SU-DHL-6 (cell line): ENCODE results near the gene C9orf43.
"Not testable (repeated sequence)": the region's sequence is repeated elsewhere in the genome, so short reads cannot be mapped to it uniquely, and the experiment has no call there.

Experiments
- CTCF ChIP-seq: fragments of 200-600 bp; sonication (generic); IDR thresholded peaks from one replicate; pipeline ENCODE4 v1.5.1; 2017; ENCODE audit warnings: antibody characterized with exemption, mild to moderate bottlenecking, low read length, moderate library complexity; ENCODE audit not compliant: insufficient read depth, poor library complexity, severe bottlenecking
- EZH2phosphoT487 ChIP-seq: fragments of 200-600 bp; sonication (generic), shearing (Covaris generic); conservative IDR thresholded peaks from 2 replicates; pipeline ENCODE4 v1.6.1; 2018; ENCODE audit warnings: mild to moderate bottlenecking, antibody characterized with exemption, low read length, moderate library complexity, mixed read lengths

GRCh38 chr9:113437716-113438115 is 27.2 kb downstream of the C9orf43 start:
- not testable (repeated sequence) for TF ChIP-seq CTCF, EZH2phosphoT487
